BJ (cell line): Measurements from ENCODE around the gene DNAAF8. TPM values are rescaled to one million over a fixed set of nuclear protein-coding genes. Genes with fewer than 3 reads are reported as not detected.

Experiments used
- CTCF ChIA-PET: fragments of 350-600 bp; formaldehyde crosslinking; extraction: SDS; loops from one replicate; lab custom pipeline; 2021; ENCODE audit warnings: antibody characterized with exemption, inconsistent platforms; lab: Yijun Ruan, JAX
- POLR2A ChIA-PET: fragments of 300-600 bp; sonication (Branson Sonifier 250); formaldehyde crosslinking; extraction: SDS; loops from one replicate; lab custom pipeline; 2021; ENCODE audit warnings: antibody characterized with exemption; lab: Charles Lee
- DNase-seq: peaks from one replicate; pipeline ENCODE4 v3.0.0-alpha.2; 2011; ENCODE audit warnings: low read depth
- H3K27me3 ChIP-seq: 2 replicates; pipeline ENCODE4 v1.6.0; 2011; ENCODE audit warnings: low read length; ENCODE audit not compliant: control insufficient read depth, insufficient read depth
- H3K36me3 ChIP-seq: 2 replicates; pipeline ENCODE4 v1.5.1; 2011; ENCODE audit warnings: low read length; ENCODE audit not compliant: control insufficient read depth, insufficient read depth
- H3K4me3 ChIP-seq: 2 replicates; pipeline ENCODE4 v1.5.1; 2011; ENCODE audit warnings: low read depth, mild to moderate bottlenecking, control low read depth, low read length
- polyA plus RNA-seq: library from polyadenylated mRNA; depleted of rRNA; stranded (reverse); fragments of >200 nt; gene quantifications from 2 replicates; pipeline ENCODE4 v1.2.3, GENCODE V29; 2011
- TF ChIP-seq, protein P1 (sequence below): IDR thresholded peaks from 2 replicates; pipeline ENCODE4 v1.5.1; 2011; ENCODE audit warnings: low read depth, mild to moderate bottlenecking, control low read depth, inconsistent platforms, low read length, moderate library complexity; ENCODE audit not compliant: insufficient read depth

DNAAF8 gene
- polyA plus RNA-seq, 1 experiment: 2.2 TPM

DNA sequence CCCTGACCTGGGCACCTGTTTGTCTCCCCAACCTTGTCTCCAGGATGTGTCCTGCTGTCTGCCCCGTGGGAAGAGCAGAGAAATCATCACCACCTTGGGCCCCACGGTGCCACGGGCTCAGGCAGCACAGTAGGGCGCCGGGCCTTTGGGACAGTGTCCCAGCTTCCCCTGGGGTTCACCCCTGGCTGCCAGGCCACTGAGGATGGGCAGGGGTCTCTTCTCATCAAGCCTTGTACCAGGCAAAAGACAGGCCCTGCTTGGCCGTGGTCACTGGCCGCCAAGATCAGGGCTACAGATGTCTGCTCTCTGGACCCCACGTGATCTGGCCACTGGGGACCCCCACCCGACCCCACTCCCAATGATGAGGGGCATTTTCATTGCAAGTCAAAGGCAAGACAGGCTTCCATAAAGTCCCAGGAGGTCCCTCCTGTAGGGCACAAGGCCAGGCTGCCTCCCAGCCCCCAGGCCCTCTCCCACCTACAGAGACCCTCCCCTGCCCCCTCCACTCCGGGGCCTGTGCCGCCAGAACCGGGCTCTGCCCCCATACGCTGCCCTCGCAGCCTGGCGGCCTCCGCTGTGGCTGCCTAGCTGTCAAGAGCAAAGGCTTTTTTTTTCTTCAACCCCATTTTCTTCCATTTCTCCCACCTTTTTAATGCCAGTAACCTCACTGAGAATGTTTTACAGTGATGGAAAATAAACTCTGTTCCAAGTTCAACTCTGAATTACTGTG is 14.5 kb downstream of the DNAAF8 start:
- CTCF ChIA-PET: no interaction called here
- no peak for DNase-seq
- Histone ChIP-seq H3K4me3 (no peak overlapping the region), H3K36me3 (peaks cover 21% of the 10 kb centered on the region), H3K27me3 (no peaks in the 10 kb centered on the region)
- TF ChIP-seq, protein P1, sequence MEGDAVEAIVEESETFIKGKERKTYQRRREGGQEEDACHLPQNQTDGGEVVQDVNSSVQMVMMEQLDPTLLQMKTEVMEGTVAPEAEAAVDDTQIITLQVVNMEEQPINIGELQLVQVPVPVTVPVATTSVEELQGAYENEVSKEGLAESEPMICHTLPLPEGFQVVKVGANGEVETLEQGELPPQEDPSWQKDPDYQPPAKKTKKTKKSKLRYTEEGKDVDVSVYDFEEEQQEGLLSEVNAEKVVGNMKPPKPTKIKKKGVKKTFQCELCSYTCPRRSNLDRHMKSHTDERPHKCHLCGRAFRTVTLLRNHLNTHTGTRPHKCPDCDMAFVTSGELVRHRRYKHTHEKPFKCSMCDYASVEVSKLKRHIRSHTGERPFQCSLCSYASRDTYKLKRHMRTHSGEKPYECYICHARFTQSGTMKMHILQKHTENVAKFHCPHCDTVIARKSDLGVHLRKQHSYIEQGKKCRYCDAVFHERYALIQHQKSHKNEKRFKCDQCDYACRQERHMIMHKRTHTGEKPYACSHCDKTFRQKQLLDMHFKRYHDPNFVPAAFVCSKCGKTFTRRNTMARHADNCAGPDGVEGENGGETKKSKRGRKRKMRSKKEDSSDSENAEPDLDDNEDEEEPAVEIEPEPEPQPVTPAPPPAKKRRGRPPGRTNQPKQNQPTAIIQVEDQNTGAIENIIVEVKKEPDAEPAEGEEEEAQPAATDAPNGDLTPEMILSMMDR: no peak
- POLR2A ChIA-PET: no interaction called here

DNA sequence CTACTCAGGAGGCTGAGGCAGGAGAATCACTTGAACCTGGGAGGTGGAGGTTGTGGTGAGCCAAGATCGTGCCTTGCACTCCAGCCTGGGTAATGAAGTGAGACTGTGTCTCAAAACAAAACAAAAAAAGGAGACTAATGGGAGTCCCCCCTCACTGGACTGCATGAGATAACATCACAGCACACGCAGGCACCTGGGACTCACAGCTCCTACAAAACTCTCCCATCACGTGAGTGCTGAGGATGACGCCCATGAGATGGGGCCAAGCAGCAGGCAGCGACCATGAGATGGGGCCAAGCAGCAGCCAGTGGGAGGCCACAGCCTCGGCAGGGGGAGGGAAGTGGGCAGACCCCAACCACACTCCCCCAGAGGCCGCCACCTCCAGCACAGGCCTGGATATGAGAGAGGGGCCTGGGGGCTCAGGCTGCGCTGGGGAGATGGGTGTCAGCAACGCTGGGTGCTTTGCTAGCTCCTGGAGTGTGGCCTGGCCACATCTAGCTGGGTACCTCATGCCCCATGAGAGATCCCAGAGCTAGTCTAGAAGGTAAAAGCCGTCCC is 15.4 kb downstream of the DNAAF8 start:
- CTCF ChIA-PET: no interaction called here
- no peaks in the 10 kb centered on the region for H3K27me3 ChIP-seq
- TF ChIP-seq, protein P1: no peak
- peaks cover 21% of the 10 kb centered on the region for H3K36me3 ChIP-seq
- POLR2A ChIA-PET: no interaction called here
- no peak overlapping the region for H3K4me3 ChIP-seq
- no peak for DNase-seq

DNA sequence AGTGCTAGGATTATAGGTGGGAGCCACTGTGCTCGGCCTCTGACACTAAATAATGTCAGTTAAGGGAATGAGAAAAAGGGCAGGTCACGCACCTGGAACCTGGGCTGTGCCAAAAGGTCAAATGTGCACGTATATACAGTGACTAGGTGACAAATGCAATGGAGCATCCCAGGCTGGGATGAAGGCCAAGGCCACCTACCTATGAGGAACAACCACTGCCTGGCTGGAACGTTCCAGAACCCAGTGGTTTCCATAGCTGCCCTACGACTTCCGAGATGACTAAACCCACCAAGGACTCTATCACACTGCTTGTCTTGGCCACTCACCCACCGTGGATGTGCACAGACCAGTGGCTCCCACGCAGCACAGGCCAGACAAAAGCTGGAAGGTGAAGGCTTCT is 16.6 kb downstream of the DNAAF8 start:
- ChIA-PET POLR2A (no interaction called here), CTCF (no interaction called here)
- Histone ChIP-seq H3K4me3 (no peak overlapping the region), H3K27me3 (no peaks in the 10 kb centered on the region), H3K36me3 (peaks cover 25% of the 10 kb centered on the region)
- TF ChIP-seq, protein P1: no peak
- no peak for DNase-seq

DNA sequence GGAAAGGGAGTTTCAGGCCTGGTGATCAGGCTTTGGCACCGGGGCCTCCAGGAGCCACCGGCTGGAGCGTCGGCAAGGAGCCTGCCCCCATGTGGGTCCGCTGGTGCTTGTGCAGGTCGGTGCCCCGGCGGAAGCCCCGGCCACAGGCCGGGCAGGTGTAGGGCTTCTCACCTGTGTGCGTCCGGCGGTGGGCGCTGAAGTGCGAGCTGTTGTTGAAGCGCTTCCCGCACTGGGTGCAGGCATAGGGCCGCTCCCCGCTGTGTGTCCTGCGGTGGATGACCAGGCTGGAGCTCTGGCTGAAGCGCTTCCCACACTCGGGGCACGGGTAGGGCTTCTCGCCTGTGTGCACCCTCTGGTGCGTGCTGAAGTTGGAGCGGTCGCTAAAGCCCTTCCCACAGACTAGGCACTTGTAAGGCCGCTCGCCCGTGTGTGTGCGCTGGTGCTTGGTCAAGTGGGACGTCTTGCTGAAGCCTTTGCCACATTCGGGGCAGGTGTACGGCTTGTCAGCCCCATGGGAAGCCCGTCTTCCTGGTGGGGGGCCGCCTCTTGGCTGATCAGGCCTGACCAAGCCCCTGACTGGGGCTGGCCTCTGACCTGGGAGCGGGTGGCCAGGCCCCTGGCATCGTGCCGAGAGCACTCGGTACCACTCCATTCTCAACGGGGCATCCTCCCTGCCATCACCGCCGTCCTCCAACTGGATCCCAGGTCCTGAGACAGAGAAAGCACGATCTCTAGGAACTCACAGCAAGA is 18.2 kb downstream of the DNAAF8 start:
- no peaks in the 10 kb centered on the region for H3K27me3 ChIP-seq
- POLR2A ChIA-PET: no interaction called here
- H3K36me3 ChIP-seq: peaks cover 27% of the 10 kb centered on the region
- CTCF ChIA-PET: no interaction called here
- H3K4me3 ChIP-seq: no peak overlapping the region
- TF ChIP-seq, protein P1: no peak
- DNase-seq: no peak

DNA sequence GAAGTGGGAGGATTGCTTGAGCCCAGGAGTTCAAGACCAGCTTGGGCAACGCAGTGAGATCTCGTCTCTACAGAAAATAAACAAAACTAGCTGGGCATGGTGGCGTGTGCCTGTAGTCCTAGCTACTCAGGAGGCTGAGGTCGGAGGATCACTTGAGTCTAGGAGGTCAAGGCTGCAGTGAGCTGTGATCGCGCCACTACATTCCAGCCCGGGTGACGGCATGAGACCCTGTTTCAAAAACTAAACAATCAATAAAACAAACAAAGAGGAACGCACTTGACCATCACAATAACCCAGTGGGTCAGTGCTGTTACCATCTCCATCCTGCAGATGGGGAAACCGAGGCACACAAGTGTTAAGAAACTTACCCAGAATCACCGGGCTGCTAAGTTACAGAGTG is 18.9 kb downstream of the DNAAF8 start:
- no peak for DNase-seq
- Histone ChIP-seq H3K4me3 (no peak overlapping the region), H3K27me3 (no peaks in the 10 kb centered on the region), H3K36me3 (peaks cover 28% of the 10 kb centered on the region)
- ChIA-PET CTCF (no interaction called here), POLR2A (no interaction called here)
- TF ChIP-seq, protein P1: no peak
